Heart left ventricle (tissue), 13 donors: Measurements from ENCODE around the gene MGLL.

Experiments
- POLR2A ChIP-seq, 2 donors: fragments of 450-650 bp; IDR thresholded peaks; one replicate each; pipeline ENCODE4 v1.6.1; 2017; ENCODE audit warnings: antibody characterized with exemption in 2 of 2, mild to moderate bottlenecking in 2 of 2, moderate library complexity in 2 of 2
- TF ChIP-seq, protein P1 (sequence below), 12 donors: fragments of 200-600 bp; sonication (generic) in 4 of 12; IDR thresholded peaks; one replicate each; pipeline versions ENCODE4 v1.5.0 to v1.8.0; 2018 to 2022; ENCODE audit warnings: antibody characterized with exemption in 12 of 12, mild to moderate bottlenecking in 5 of 12
- donor health status: ischemic (EF 13 %, LVEDD 7.1; RV severe dilation, severe dysfunction).
- donor health status: DM: no; HTN: yes; CAD: no.
- donor health status: DM: no; HTN: no; CAD: no.
- donor health status: ischemic (EF 25% LVEDD 6.9; RV normal size, moderate dysfunction).
- donor health status: ischemic (EF 25% LVEDD 5.7; RV mildly dilated, moderate dysfunction).
- donor health status: ischemic (EF 35%, LVEDD 5.7; RV mildly dilated, moderate dysfunction).
- donor health status: nonischemic (EF 11% LVEDD 7.7; RV severe dilation, severe dysfunction).
- donor health status: DM: yes; HTN: yes; CAD: no.
- donor health status: PGD.
- donor health status: ischemic (EF 29% LVEDD 5.4; RV normal size, mild dysfunction).
- donor health status: nonischemic (EF 23%, LVEDD 6.1; RV moderate dilation, normal function).

GRCh38 chr3:127706312-127706711, 116.0 kb downstream of the MGLL start:
- TF ChIP-seq POLR2A (IDR thresholded peaks at IDR 0.05), result no peak
- TF ChIP-seq, protein P1, sequence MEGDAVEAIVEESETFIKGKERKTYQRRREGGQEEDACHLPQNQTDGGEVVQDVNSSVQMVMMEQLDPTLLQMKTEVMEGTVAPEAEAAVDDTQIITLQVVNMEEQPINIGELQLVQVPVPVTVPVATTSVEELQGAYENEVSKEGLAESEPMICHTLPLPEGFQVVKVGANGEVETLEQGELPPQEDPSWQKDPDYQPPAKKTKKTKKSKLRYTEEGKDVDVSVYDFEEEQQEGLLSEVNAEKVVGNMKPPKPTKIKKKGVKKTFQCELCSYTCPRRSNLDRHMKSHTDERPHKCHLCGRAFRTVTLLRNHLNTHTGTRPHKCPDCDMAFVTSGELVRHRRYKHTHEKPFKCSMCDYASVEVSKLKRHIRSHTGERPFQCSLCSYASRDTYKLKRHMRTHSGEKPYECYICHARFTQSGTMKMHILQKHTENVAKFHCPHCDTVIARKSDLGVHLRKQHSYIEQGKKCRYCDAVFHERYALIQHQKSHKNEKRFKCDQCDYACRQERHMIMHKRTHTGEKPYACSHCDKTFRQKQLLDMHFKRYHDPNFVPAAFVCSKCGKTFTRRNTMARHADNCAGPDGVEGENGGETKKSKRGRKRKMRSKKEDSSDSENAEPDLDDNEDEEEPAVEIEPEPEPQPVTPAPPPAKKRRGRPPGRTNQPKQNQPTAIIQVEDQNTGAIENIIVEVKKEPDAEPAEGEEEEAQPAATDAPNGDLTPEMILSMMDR (IDR thresholded peaks at IDR 0.05), result no peak
